ENCODE results near the gene PCIF1.
"Not testable (repeated sequence)": the region's sequence is repeated elsewhere in the genome, so short reads cannot be mapped to it uniquely, and the experiment has no call there.

Gene PCIF1

DNA sequence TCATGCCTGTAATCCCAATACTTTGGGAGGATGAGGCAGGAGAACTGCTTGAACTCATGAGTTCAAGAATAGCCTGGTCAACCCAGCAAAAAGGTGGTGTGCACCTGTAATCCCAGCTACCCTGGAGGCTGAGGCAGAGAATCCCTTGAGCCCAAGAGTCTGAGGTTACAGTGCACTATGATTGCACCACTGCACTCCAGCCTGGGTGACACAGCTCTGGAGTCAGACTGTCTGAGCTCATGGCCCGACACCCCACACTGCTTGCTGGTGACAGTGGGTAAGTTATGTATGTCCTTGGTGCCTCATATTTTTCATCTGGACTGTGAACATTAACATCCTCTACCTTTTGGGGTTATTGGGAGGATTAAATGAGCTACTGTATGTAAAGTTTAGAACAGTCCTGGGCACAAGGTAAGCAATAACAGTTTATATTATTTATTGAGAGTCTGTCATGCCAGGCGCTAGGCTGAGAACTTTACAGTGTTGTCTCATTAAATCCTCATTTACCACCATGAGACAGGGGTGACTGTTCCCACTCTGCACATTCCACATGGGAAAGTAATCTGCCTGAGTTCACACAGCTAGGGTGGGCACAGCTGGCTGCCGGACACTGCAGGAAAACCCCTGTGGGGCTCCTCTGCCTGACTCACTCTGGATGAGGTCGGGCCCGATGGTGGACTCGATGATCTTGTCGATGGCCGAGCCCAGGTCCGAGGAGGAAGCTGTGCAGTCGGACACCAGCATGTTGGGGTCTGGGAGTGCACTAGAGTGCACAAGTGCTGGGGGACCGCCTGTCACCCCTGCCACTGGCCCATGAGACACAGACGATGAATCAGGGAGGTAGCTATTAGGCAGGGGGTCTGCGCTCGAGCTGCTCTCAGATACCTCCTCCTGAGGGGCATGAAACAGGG is 34.6 kb downstream of the PCIF1 start:
- DNase-seq: no peak

GRCh38 chr20:45969712-45970634 is 35.5 kb downstream of the PCIF1 start:
- no peak for DNase-seq

GRCh38 chr20:45970646-45971424 is 36.4 kb downstream of the PCIF1 start:
- DNase-seq: no peak

DNA sequence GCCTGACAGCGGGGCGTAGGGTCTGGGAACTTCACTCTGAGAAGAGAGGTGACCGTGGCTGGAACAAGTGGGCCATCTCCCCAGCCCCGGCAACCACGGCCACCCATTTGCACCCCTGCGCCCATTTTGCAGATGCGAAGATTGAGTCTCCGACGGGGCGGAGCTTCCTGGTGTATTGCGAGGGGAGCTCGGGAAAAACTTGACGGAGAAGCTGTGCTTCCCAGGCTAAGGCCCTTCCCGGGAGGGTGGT is 36.9 kb downstream of the PCIF1 start:
- DNase-seq: no peak

- peak; percentile 72 for DNase-seq
Measured at GRCh38 chr20:45971675-45972499, 37.4 kb downstream of the PCIF1 start, which contains the start of gene ZNF335. ZNF335 (minus strand) TSS chr20:45972203; CDS start chr20:45971410, 793 bp downstream.

GRCh38 chr20:45972500-45973183 is 38.2 kb downstream of the PCIF1 start:
- no peak for DNase-seq

DNA sequence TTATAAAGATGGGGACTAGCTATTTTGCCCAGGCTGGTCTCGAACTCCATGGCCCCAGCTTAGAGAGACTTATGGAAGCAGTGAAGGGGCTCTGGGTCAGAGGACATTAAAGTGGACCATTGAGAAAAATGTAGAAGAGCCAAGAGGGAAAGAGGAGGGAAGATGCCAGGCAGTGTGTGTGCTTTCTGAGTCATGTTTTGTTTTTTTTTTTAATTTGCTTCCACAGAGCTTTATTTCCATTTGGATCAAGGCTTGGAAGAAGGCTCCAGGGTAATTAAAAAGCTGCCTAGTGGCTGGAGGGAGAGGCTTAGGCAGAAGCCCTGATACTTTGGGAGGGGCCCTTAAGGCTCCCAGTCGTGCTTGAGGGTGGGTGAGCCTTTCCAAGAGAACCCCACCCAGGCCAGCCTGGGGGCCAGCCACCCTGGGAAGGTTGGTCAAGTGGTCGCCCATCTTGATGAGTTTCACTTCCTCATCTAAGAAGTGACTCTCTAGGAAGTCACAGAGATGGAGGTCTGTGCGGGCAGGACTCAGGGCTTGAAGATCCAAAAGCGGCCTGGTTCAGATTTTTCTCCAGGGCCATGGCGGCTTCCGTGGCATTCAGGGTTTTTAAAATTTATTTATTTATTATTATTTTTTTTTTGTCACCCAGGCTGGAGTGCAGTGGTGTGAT is 40.5 kb downstream of the PCIF1 start:
- DNase-seq: no peak

GRCh38 chr20:45975686-45976085 is 41.2 kb downstream of the PCIF1 start:
- DNase-seq: no peak

DNA sequence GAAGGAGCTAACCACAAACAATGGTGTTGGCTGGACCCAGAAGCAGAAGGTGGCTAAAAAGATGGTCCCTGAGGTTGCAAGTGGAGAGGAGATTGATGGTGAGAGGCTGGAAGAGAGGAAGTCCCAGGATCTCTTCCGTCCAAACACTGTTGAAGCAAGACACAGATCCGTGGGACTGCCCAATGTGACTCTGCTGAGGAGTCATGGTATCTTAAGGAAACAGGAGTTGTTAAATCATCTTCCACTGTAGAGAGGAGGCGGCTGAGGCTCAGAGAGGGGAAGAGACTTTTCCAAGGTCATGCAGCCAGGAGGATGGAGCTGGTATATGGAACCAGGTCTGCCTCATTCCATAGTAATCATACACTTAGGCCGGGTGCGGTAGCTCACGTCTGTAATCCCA is 41.6 kb downstream of the PCIF1 start:
- DNase-seq: no peak

DNA sequence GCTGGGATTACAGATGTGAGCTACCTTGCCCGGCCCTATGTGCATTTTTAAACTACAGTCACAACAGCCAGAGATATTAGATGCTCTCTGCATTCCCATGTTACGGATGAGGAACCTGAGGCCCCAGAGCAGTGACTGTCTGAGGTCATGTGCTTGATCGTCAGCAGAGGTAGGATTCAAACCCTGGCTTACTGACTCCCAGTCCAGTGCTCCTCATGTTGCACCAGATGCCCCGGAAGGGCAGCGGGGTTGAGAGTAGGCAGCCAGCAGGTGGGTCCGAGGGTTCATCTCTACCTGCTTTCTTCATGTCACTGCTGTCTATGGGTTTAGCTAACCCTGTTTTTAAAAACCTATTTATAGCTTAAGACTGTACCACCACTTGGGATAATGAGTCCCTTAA is 46.8 kb downstream of the PCIF1 start:
- no peak for DNase-seq

GRCh38 chr20:45983279-45983743 is 48.8 kb downstream of the PCIF1 start:
- no peak for DNase-seq

GRCh38 chr20:45985573-45985972 is 51.1 kb downstream of the PCIF1 start:
- DNase-seq: no peak

GRCh38 chr20:45987108-45987780 is 52.8 kb downstream of the PCIF1 start:
- DNase-seq: no peak

GRCh38 chr20:45988830-45989229 is 54.3 kb downstream of the PCIF1 start:
- not testable (repeated sequence) for DNase-seq

DNA sequence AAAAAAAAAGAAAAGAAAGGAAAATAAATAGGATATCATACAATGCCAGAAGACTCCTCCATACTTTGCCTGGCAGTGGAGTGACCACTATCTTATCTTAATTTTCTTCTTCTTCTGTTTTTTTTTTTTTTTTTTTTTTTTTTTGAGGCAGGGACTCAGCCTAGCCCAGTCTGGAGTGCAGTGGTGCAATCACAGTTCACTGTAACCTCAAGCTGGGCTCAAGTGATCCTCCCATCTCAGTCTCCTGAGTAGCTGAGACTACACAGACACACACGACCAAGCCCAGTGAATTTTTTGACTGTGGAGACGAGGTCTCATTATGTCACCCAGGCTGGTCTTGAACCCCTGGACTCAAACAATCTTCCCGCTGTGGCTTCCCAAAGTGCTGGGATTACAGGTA is 57.1 kb downstream of the PCIF1 start:
- DNase-seq: no peak

- DNase-seq: no peak
Measured at GRCh38 chr20:45993197-45993951, 58.9 kb downstream of the PCIF1 start.

DNA sequence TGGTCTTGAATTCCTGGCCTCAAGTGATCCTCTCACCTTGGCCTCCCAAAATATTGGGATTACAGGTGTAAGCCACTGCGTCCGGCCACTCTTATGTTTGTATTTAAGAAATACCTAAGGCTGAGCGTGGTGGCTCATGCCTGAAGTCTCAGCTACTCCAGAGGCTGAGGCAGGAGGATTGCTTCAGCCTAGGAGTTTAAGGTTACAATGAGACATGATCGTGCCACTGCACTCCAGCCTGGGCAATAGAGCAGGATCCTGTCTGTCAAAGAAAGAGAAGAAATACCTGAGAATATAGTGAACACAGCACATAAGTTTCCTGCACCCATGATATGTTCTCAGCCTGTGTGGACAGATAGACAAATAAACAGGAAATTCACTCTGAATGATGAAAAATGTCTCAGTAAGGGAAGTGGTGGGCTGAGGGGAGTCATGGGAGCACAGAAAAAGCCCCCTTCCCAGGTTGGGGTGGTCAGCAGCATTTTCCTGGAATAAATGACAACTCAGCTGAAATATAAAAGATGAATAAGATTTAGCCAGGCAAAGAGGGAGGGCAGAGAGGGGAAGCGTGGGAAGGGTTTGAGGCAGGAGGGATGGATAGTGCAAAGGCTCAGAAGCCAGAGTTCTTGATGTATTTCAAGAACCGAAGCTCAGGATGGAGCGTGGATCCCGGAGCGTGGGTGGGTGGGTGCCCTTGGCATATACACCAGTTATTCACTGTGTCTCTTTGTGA is 60.4 kb downstream of the PCIF1 start:
- no peak for DNase-seq

GRCh38 chr20:45995495-45996097 is 61.1 kb downstream of the PCIF1 start:
- DNase-seq: not testable (repeated sequence)

Measured in NCI-H1436 treated with DMSO at 0.1 percent for 48 hours (cell line).